SIG-M5 treated with dmso at 0.1 percent for 504 hours (cell line): ENCODE results near the gene PRMT6.
"Not testable (repeated sequence)": the region's sequence is repeated elsewhere in the genome, so short reads cannot be mapped to it uniquely, and the experiment has no call there.

ENCODE experiments used
- DNase-seq: peaks from one replicate; lab custom pipeline; 2025; ENCODE audit not compliant: unreplicated experiment; lab: John Stamatoyannopoulos, UW

PRMT6 gene

GRCh38 chr1:107056426-107057196 is at the start of gene PRMT6:
PRMT6 (plus strand) TSS chr1:107056674; CDS start chr1:107056716, 42 bp downstream.
- peak; percentile 93 for DNase-seq

GRCh38 chr1:107009281-107009680 is 47.2 kb upstream of the PRMT6 start:
- no peak for DNase-seq

GRCh38 chr1:107010582-107010981 is 45.9 kb upstream of the PRMT6 start:
- no peak for DNase-seq

- DNase-seq: peak; percentile 18
Measured at GRCh38 chr1:107016376-107016978, 40.0 kb upstream of the PRMT6 start.

- no peak for DNase-seq
Measured at GRCh38 chr1:107018445-107018844, 38.0 kb upstream of the PRMT6 start.

- no peak for DNase-seq
Measured at GRCh38 chr1:107019166-107019565, 37.3 kb upstream of the PRMT6 start.

- DNase-seq: not testable (repeated sequence)
Measured at GRCh38 chr1:107038874-107039273, 17.6 kb upstream of the PRMT6 start.

GRCh38 chr1:107044310-107045220 is 11.9 kb upstream of the PRMT6 start:
- not testable (repeated sequence) for DNase-seq

GRCh38 chr1:107047602-107048001 is 8.9 kb upstream of the PRMT6 start:
- no peak for DNase-seq

GRCh38 chr1:107048241-107048640 is 8.2 kb upstream of the PRMT6 start:
- no peak for DNase-seq

- no peak for DNase-seq
Measured at GRCh38 chr1:107051266-107051665, 5.2 kb upstream of the PRMT6 start.

- not testable (repeated sequence) for DNase-seq
Measured at GRCh38 chr1:107055919-107056425, 502 bp upstream of the PRMT6 start.

GRCh38 chr1:107057197-107058133 is 991 bp downstream of the PRMT6 start:
- peak; percentile 71 for DNase-seq

GRCh38 chr1:107058245-107059032 is 2.0 kb downstream of the PRMT6 start:
- peak; percentile 63 for DNase-seq

- DNase-seq: no peak
Measured at GRCh38 chr1:107061886-107062285, 5.4 kb downstream of the PRMT6 start.

- DNase-seq: no peak
Measured at GRCh38 chr1:107073493-107073892, 17.0 kb downstream of the PRMT6 start.

- peak; percentile 77 for DNase-seq
Measured at GRCh38 chr1:107076841-107077240, 20.4 kb downstream of the PRMT6 start.

- no peak for DNase-seq
Measured at GRCh38 chr1:107079249-107079648, 22.8 kb downstream of the PRMT6 start.

- no peak for DNase-seq
Measured at GRCh38 chr1:107081102-107081501, 24.6 kb downstream of the PRMT6 start.
